GM04503 (cell line): ENCODE results near the gene MBNL3.
"Not testable (repeated sequence)": the region's sequence is repeated elsewhere in the genome, so short reads cannot be mapped to it uniquely, and the experiment has no call there.

ENCODE experiments used
- DNase-seq: peaks from one replicate; pipeline ENCODE4 v3.0.0-alpha.2; 2012; ENCODE audit warnings: low read depth

The MBNL3 gene

GRCh38 chrX:132369617-132370326 lies 119.1 kb downstream of the MBNL3 start:
- no peak for DNase-seq

DNA sequence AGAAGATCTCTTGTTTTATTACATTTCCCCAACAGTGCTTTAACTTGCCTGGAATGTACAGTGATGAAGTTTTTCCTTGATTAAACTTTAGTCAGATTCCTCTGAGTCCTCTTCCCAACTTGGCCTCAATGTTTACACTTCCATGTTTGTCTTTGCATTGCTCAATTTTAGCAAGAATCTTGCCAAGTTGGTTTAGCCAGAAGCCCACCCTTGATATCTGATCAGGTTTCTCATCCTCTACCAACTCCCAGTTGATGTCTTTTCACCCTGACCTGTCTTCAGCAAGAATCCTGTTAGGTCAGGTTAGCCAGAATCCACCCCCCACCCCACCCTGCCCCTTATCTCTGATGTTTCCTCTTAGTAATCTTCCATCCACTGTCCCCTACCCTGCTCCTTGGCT lies 120.9 kb downstream of the MBNL3 start:
- no peak for DNase-seq

DNA sequence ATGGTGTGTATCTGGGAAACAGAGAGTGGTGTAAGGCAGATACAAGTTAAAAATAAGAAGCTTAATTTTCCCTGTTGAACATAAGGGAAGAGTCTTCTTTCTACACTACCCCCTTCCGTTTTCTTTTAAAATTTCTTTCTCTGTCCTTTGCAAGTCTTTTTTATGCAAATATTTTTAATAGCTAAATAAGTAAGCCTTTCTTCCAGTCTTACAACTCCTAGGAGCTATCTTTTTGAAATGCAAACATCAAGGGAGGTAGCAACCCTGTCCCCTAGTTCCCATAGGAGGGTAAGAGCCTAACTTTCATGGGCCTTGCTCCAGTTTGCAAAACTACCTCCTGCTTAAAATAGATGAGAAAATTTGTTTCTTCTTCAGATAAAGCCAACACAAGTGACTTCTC lies 121.5 kb downstream of the MBNL3 start:
- no peak for DNase-seq

DNA sequence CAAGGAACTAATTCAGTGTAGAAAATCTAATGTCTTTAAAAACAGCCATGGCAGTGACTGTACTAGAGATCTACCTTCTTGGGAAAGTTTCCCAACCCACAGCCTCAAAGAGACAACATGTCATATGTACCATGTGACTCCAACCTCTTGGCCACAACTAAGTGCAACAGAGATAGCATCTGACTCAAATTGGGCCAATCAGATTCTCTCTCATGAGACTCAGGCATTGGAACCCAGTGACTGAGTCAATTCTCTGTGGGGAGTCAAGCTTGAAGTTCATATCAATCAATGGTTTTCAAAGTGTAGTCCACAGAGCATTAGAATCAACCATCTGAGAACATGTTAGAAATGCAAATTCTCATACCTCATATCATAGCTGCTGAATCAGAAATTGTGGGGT lies 123.3 kb downstream of the MBNL3 start:
- DNase-seq, result no peak

DNA sequence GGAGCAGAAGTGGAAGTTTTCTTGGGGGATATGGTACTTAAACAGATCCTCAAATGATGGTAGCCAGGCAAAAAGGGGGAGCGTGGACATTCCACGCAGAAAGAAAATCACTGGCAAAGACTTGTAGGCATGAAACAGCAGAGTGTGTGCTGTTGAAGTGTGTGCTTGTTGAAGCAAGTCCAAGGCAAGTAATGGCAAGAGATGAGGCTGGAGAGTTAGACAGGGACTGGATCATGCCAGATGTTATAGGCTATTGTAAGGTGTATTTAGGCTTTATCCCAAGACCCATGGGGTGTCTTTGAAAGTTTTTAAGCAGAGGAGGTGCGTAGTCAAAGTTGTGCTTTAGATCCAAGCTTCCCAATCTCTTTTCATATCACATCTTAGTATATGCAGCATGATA lies 124.5 kb downstream of the MBNL3 start:
- DNase-seq, result no peak

DNA sequence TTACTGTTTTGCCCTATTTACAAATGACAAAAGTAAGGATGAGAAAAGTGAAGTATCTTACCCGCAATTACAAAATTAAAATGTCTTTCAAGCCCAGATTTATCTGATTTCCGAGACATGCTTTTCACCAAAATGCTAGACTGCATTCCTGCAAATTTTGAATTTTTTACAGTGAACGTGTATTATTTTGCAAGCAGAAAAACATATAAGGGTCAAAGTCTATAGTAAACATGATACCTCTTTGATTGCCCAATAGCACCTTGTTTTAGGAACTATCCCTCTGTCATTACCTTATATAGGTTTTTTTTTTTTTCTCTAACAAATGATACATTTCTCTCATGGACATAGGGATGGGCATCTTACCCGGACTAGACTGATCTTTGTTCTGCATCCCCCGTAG lies 135.4 kb downstream of the MBNL3 start:
- DNase-seq, result no peak

DNA sequence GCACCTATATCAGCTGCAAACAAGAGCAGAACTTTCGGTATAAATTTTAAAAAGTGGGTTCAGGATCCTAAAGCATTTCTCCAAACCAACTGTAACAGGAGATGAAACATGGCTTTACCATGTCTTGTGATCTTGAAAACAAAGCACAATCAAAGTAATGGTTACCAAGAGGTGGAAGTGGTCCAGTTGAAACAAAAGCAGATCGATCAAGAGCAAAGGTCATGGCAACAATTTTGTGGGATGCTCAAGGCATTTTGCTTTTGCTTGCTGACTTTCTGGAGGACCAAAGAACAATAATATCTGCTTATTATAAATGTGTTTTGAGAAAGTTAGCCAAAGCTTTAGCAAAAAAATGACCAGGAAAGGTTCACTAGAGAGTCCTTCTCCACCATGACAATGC lies 152.7 kb downstream of the MBNL3 start:
- DNase-seq, result no peak

- DNase-seq, result no peak
Observed at GRCh38 chrX:132333351-132333750, 155.5 kb downstream of the MBNL3 start.

DNA sequence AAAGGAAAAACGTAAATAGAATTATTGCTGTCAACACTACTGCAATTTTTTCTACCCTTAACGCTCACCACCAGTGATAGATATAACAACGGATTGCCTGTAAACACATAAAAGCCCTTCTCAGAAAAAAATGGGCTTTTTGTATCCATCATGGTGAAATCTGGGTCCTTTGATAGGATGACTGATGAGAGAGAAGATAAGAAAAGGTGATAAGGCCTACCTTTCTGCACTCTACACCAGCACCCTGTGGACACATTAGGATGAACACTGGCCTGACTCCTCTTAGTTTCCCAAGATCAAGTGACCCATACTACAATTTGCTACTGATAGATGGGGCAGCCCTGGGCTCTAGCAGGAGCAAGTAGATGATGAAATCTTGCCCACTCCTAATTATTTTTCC lies 157.3 kb downstream of the MBNL3 start:
- DNase-seq, result no peak

- no peak for DNase-seq
Observed at GRCh38 chrX:132331000-132331399, 157.8 kb downstream of the MBNL3 start.

DNA sequence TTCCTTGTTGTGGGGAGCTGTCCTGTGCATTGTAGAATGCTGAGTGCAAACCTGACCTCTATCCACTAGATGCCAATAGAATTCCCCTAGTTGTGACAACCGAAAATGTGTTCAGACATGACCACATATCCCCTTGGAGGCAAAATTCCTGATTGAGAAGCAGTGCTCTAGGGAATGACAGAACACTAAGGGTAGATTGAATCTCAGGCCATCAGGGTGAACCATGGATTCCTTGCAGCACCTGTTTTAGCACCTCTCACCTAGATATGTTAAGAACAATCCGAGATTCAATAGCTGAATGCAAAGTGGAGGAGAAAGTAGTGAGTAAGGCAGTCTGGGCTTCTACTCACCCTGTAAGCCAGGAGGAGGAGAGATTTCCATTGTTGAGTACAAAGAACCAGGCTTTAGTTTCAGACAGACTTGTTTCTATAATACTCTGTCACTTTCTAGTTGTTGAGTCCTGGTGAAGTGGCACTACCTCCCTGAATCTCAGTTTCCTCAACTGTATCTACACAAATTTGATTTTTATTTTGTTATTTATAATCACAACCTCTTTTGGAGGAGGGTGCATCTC lies 158.6 kb downstream of the MBNL3 start:
- no peak for DNase-seq

DNA sequence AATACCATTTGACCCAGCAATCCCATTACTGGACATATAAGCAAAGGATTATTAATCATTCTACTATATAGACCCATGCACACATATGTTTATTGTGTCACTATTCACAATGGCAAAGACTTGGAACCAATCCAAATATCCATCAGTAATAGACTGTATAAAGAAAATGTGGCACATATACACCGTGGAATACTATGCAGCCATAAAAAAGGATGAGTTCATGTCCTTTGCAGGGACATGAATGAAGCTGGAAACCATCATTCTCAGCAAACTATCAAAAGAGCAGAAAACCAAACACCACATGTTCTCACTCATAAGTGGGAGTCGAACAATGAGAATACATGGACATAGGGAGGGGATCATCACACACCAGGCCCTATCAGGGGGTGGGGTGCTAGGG lies 161.9 kb downstream of the MBNL3 start:
- not testable (repeated sequence) for DNase-seq
